GM23248 (cell line): ENCODE results near the gene ISY1. TPM values are rescaled to one million over a fixed set of nuclear protein-coding genes. Genes with fewer than 3 reads are reported as not detected.

Source experiments
- DNase-seq: peaks from one replicate; pipeline ENCODE4 v3.0.0-alpha.2; 2015
- H2AFZ ChIP-seq: fragments of 200-600 bp; sonication (generic); 2 replicates; pipeline ENCODE4 v1.6.1; 2016; ENCODE audit warnings: antibody characterized with exemption
- H3F3A ChIP-seq: fragments of 200-600 bp; sonication (generic); 2 replicates; pipeline ENCODE4 v1.6.1; 2016; ENCODE audit warnings: mild to moderate bottlenecking, antibody characterized with exemption, mixed run types; ENCODE audit not compliant: insufficient read depth
- H3K27ac ChIP-seq: fragments of 200-600 bp; sonication (generic); 2 replicates; pipeline ENCODE4 v1.5.1; 2016; ENCODE audit warnings: mild to moderate bottlenecking
- H3K27me3 ChIP-seq: fragments of 200-600 bp; sonication (generic); replicated peaks from 2 replicates; pipeline ENCODE4 v1.6.1; 2016; ENCODE audit warnings: mild to moderate bottlenecking; ENCODE audit not compliant: insufficient read depth
- H3K36me3 ChIP-seq: fragments of 200-600 bp; sonication (generic); 2 replicates; pipeline ENCODE4 v1.6.1; 2016; ENCODE audit warnings: low read depth, mild to moderate bottlenecking
- H3K4me1 ChIP-seq: fragments of 200-600 bp; sonication (generic); 2 replicates; pipeline ENCODE4 v1.6.1; 2016; ENCODE audit warnings: mild to moderate bottlenecking; ENCODE audit not compliant: insufficient read depth
- H3K4me2 ChIP-seq: fragments of 200-600 bp; sonication (generic); one replicate; pipeline ENCODE4 v1.6.1; 2016; ENCODE audit warnings: mild to moderate bottlenecking; ENCODE audit not compliant: unreplicated experiment
- H3K4me3 ChIP-seq: fragments of 200-600 bp; sonication (generic); 2 replicates; pipeline ENCODE4 v1.5.1; 2016; ENCODE audit warnings: mild to moderate bottlenecking
- H3K79me2 ChIP-seq: fragments of 200-600 bp; sonication (generic); 2 replicates; pipeline ENCODE4 v1.6.1; 2016; ENCODE audit warnings: mild to moderate bottlenecking; ENCODE audit not compliant: insufficient read depth
- H3K9ac ChIP-seq: fragments of 200-600 bp; sonication (generic); 2 replicates; pipeline ENCODE4 v1.6.1; 2016; ENCODE audit warnings: mild to moderate bottlenecking
- H3K9me2 ChIP-seq: fragments of 200-600 bp; sonication (generic); 2 replicates; pipeline ENCODE4 v1.6.1; 2016; ENCODE audit warnings: mixed run types, mild to moderate bottlenecking, moderate library complexity; ENCODE audit not compliant: insufficient read depth
- H3K9me3 ChIP-seq: fragments of 200-600 bp; sonication (generic); one replicate; pipeline ENCODE4 v1.6.1; 2017; ENCODE audit warnings: low read depth
- H4K20me1 ChIP-seq: fragments of 200-600 bp; sonication (generic); 2 replicates; pipeline ENCODE4 v1.6.0; 2016; ENCODE audit not compliant: insufficient read depth
- EZH2 ChIP-seq: fragments of 200-600 bp; sonication (generic); IDR thresholded peaks from 2 replicates; pipeline ENCODE4 v1.6.1; 2018; ENCODE audit warnings: antibody characterized with exemption, mild to moderate bottlenecking; ENCODE audit not compliant: insufficient read depth, poor library complexity, severe bottlenecking
- EZH2phosphoT487 ChIP-seq: fragments of 200-600 bp; sonication (generic); IDR thresholded peaks from 2 replicates; pipeline ENCODE4 v1.6.1; 2018; ENCODE audit warnings: antibody characterized with exemption, moderate library complexity, mild to moderate bottlenecking, low read depth; ENCODE audit not compliant: insufficient read depth
- WGBS, 2 experiments: methylation state at CpG; one replicate each; pipeline ENCODE4 v1.1.6; 2015 to 2017; ENCODE audit warnings: low lambda C conversion rate in 2 of 2, low coverage in 1 of 2; ENCODE audit errors: missing lambda C conversion rate in 2 of 2; 5-methylcytosine and 5-hydroxymethylcytosine counted together
- in situ Hi-C: fragments of 300-500 bp; cut with MboI; formaldehyde crosslinking; loops from 2 replicates; pipeline ENCODE4 v1.15.0; 2020
- polyA plus RNA-seq: library from polyadenylated mRNA; unstranded; fragments of >200 nt; fragmentation: Nextera tagmentation; extraction: Ambion mirVana; gene quantifications from 2 replicates; pipeline ENCODE4 v1.2.1, GENCODE V29; 2016
- total RNA-seq: library from RNA; depleted of rRNA; stranded (reverse); fragments of >200 nt; shearing (Covaris generic); gene quantifications from 2 replicates; pipeline ENCODE4 v1.2.3, GENCODE V29; 2014

ISY1 gene
- total and polyA plus RNA-seq, 2 experiments from 2014 or later = 33.8 to 51.3 TPM

DNA sequence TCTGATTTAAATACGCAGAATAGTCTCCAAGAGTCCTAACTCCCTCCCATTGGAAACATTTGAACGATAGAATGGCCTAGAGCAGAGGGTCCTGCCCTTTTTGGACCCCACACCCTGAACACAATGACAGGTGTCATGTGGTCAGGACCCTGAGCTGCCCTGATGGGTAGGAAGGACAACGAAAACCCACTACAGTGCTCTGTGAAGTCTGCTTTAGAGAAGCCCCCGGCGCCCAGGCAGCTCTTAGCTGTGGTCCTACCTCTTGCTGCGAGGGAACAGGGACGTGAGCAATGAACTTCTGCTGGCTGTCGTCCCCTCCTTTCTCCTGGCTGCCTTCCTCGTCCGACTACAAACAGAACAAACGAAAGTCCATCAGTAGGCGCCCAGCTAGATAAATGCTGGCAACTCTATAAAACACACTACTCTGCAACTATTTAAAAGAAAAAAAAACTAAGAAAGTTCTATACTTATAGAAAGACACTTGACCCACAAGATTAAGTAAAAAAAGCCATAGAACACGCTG lies 30.5 kb downstream of the ISY1 start:
- in situ Hi-C loops = no loop called here
- Histone ChIP-seq H3K27me3 (no peaks in the 10 kb centered on the region), H3F3A (no peaks in the 10 kb centered on the region), H3K9ac (no peak overlapping the region), H3K9me3 (no peaks in the 10 kb centered on the region), H2AFZ (no peak overlapping the region), H3K4me2 (no peak overlapping the region), H3K27ac (no peak overlapping the region), H3K4me1 (no peaks in the 10 kb centered on the region), H3K36me3 (peaks cover 14% of the 10 kb centered on the region; the same call in 1 of the 2 replicates), H4K20me1 (no peaks in the 10 kb centered on the region), H3K9me2 (no peaks in the 10 kb centered on the region), H3K4me3 (no peak overlapping the region), H3K79me2 (no peaks in the 10 kb centered on the region)
- TF ChIP-seq EZH2 = no peak
- TF ChIP-seq EZH2phosphoT487 = no peak
- 92 to 95% methylated on average over 13 of the region's 13 CpGs for WGBS, 2 experiments
- DNase-seq = no peak

DNA sequence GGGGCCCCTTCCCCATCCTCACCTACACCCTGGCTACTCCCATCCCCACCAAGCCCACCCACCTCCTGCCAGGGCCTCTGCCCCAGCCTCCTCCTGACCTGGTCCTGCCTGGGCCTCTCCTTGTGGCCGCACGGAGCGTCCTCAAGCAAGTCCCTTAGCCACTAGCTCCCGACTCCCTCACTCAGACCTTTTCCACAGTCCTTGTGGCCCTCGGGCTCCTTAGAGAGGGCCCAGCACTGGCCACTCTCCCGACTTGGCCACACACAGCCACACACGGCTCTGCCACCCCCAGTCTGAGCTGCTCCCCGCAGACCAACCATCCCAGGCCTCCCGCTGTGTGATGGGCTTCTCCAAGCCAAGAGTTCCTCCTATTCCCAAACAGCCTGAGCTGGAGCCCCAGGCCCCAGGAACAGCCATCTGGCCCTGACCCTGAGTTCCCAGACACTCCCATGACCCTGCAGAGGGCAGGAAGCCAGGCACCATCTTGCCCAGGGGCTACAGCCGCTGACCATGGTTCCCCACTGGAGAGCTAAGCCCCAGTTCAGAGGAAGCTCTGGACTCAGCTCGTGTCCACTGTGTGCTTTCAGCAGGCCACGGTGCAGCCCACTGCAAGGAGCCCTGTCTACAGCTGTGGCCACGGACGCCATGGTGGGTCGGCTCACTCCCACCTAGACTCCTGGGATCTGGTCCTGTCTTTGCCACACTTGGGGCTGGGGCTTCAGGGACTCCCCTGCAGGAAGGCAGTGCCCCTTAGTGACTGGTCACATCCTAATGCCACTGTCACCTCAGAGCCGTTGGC lies 32.3 kb downstream of the ISY1 start:
- no peaks in the 10 kb centered on the region for H3K4me1 ChIP-seq
- H3K79me2 ChIP-seq = no peaks in the 10 kb centered on the region
- WGBS, 2 experiments = 96 to 97% methylated on average over 13 to 16 of the region's 16 CpGs
- H3K9me2 ChIP-seq = no peaks in the 10 kb centered on the region
- TF ChIP-seq EZH2phosphoT487 (no peak), EZH2 (no peak)
- peaks cover 8% of the 10 kb centered on the region; the same call in 1 of the 2 replicates for H3K36me3 ChIP-seq
- H3K9ac ChIP-seq = no peak overlapping the region
- H3K27ac ChIP-seq = no peak overlapping the region
- in situ Hi-C loops = no loop called here
- no peaks in the 10 kb centered on the region for H3K9me3 ChIP-seq
- H4K20me1 ChIP-seq = no peaks in the 10 kb centered on the region
- H3K27me3 ChIP-seq = no peaks in the 10 kb centered on the region
- no peak for DNase-seq
- H2AFZ ChIP-seq = no peak overlapping the region
- H3F3A ChIP-seq = 0 out of 2 replicates have a peak, but pooled peaks cover 4% of the 10 kb centered on the region
- H3K4me2 ChIP-seq = no peak overlapping the region
- no peak overlapping the region for H3K4me3 ChIP-seq

DNA sequence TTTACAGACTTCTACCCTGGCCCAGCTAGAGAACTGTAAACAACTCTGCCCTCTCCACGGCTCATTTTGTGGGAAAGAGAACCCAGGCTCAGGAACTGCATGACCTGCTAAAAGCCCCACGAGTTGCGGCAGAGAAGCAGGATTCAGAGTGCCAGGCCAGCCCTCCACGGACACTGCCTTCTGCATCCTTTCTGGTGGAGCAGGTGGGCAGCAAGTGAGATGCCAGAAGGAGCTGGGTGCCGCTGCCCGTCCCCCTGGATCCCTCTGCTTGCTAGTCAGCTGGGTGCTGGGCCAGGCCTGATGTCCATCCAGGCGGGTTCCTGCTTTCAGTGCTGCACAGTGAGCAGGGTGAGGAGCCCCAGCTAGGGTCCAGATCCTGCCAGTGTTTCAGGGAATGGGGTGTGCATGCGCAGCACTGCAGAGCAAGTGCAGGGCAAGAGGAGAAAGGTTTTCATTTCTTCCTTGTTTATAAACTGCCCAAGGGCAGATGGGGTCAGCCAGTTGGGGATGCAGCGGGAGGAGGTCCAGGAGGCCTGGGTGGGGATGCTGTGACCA lies 34.1 kb downstream of the ISY1 start:
- no peaks in the 10 kb centered on the region for H3K4me1 ChIP-seq
- no peaks in the 10 kb centered on the region for H4K20me1 ChIP-seq
- WGBS, 2 experiments = 86 to 93% methylated on average over 9 of the region's 9 CpGs
- H3K79me2 ChIP-seq = no peaks in the 10 kb centered on the region
- H3K9me3 ChIP-seq = no peaks in the 10 kb centered on the region
- no peak overlapping the region for H3K4me3 ChIP-seq
- no peak overlapping the region for H2AFZ ChIP-seq
- no peak overlapping the region for H3K27ac ChIP-seq
- DNase-seq = no peak
- H3K4me2 ChIP-seq = no peak overlapping the region
- no peak for TF ChIP-seq EZH2phosphoT487
- no peak for TF ChIP-seq EZH2
- peaks cover 18% of the 10 kb centered on the region; the same call in 1 of the 2 replicates for H3F3A ChIP-seq
- in situ Hi-C loops = no loop called here
- H3K36me3 ChIP-seq = no peaks in the 10 kb centered on the region
- H3K9ac ChIP-seq = no peak overlapping the region
- no peaks in the 10 kb centered on the region for H3K27me3 ChIP-seq
- no peaks in the 10 kb centered on the region for H3K9me2 ChIP-seq

DNA sequence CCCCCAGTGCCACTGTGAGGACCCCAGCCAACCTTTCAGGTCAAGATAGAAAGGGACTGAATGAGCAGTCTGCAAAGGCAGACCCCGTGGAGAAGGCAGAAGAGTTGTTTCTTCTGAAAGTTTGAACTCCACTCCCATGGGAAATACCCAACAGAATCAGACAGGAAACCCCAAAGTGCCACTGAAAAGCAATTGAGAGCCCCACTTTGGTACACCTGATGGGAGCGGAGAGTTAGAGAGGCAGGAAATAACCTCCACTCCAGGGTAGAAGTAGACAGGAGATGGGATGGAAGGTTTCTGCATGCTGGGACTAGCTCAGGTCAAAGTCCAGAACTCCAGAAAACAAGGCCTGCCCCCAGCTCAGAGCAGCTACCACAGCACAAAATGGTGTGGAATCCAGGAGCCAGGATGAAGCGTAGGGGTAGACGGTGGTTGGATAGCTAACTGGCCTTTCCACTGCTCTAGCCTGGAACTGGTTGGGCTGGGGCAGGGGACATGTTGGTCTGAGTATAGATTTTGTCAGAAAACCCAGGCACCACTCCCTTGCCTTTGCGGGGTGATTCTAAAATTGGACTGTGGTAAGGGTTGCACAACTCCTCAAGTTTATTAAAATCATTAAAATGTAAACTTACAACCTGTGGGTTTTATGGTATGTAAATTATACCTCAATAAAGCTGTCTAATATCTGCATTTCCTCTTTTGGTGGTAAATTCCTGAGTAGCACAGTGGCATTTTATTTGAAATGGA lies 37.4 kb downstream of the ISY1 start:
- TF ChIP-seq EZH2phosphoT487 (no peak), EZH2 (no peak)
- Histone ChIP-seq H3K9me2 (no peaks in the 10 kb centered on the region), H3K36me3 (no peaks in the 10 kb centered on the region), H3K4me2 (no peak overlapping the region), H3K4me3 (no peak overlapping the region), H3K79me2 (peaks cover 18% of the 10 kb centered on the region), H3F3A (peaks cover 25% of the 10 kb centered on the region; the same call in 1 of the 2 replicates), H3K9ac (no peak overlapping the region), H3K27me3 (no peaks in the 10 kb centered on the region), H2AFZ (no peak overlapping the region), H3K27ac (no peak overlapping the region), H3K9me3 (no peaks in the 10 kb centered on the region), H4K20me1 (no peaks in the 10 kb centered on the region), H3K4me1 (no peaks in the 10 kb centered on the region; the same call in 1 of the 2 replicates)
- in situ Hi-C loops = no loop called here
- DNase-seq = peak; percentile 55
- WGBS, 2 experiments = 56 to 59% methylated on average over 5 of the region's 5 CpGs
